ENCODE measurements around the gene TRMT13. TPM values are rescaled to one million over a fixed set of nuclear protein-coding genes. Genes with fewer than 3 reads are reported as not detected.

The TRMT13 gene
- total RNA-seq, 1 donor: 10.9 TPM

DNA sequence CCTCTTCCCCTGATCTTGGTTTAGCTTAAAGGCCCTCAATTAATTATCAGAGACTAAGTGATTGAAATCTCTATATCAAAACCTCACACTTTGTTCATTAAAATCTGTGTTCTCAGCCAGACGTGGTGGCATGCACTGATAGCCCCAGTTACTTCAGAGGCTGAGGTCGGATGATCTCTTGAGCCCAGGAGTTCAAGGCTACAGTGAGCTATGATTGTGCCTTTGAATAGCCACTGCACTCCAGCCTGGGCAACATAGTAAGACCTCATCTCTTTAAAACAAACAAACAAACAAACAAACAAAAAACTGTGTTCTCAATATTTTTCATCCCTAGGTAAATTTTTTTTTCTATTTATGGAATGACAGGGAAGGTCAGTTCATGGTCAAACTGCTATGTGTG, 18.7 kb downstream of the TRMT13 start:
- Histone ChIP-seq H3K4me3 (ENCODE audit: insufficient read depth, low read length) (no peak overlapping the region), H3K9me3 (ENCODE audit: low read depth, low read length) (no peaks in the 10 kb centered on the region), H3K27me3 (ENCODE audit: insufficient read depth, low read length) (no peaks in the 10 kb centered on the region), H3K36me3 (ENCODE audit: insufficient read depth, low read length) (peaks cover 17% of the 10 kb centered on the region), H3K79me2 (ENCODE audit: insufficient read depth, low read length) (no peaks in the 10 kb centered on the region), H3K4me2 (ENCODE audit: insufficient read depth, low read length) (no peak overlapping the region), H4K20me1 (ENCODE audit: insufficient read depth, low read length) (no peaks in the 10 kb centered on the region), H2AFZ (ENCODE audit: low read length) (no peak overlapping the region), H3K27ac (ENCODE audit: low read depth, low read length) (no peak overlapping the region), H3K4me1 (ENCODE audit: insufficient read depth, low read length) (no peaks in the 10 kb centered on the region)
- DNase-seq (ENCODE audit: insufficient read length, low spot score, missing footprints): no peak
- TF ChIP-seq, protein P1, sequence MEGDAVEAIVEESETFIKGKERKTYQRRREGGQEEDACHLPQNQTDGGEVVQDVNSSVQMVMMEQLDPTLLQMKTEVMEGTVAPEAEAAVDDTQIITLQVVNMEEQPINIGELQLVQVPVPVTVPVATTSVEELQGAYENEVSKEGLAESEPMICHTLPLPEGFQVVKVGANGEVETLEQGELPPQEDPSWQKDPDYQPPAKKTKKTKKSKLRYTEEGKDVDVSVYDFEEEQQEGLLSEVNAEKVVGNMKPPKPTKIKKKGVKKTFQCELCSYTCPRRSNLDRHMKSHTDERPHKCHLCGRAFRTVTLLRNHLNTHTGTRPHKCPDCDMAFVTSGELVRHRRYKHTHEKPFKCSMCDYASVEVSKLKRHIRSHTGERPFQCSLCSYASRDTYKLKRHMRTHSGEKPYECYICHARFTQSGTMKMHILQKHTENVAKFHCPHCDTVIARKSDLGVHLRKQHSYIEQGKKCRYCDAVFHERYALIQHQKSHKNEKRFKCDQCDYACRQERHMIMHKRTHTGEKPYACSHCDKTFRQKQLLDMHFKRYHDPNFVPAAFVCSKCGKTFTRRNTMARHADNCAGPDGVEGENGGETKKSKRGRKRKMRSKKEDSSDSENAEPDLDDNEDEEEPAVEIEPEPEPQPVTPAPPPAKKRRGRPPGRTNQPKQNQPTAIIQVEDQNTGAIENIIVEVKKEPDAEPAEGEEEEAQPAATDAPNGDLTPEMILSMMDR (IDR thresholded peaks at IDR 0.05; ENCODE audit: extremely low read depth, low read depth, low read length): no peak

DNA sequence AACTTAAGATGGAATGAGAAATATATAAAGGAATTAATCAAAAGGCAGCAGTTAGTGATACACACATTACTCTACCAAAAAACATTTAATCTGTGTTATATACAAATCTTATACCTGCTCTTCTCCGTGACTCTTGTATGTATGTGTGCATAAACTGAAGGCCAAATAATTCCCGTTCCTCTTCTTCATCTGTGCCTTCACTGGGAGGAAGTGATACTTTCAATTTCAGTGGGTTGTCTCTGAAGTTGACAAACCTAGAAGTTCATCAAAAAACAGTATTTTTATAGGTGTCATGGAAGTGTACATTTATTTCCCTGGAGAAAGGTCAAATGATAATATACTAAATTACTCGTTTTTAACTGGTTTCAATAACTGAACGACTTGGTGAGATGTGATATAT, 19.3 kb downstream of the TRMT13 start:
- Histone ChIP-seq H3K36me3 (ENCODE audit: insufficient read depth, low read length) (peaks cover 12% of the 10 kb centered on the region), H4K20me1 (ENCODE audit: insufficient read depth, low read length) (no peaks in the 10 kb centered on the region), H3K27me3 (ENCODE audit: insufficient read depth, low read length) (no peaks in the 10 kb centered on the region), H3K4me1 (ENCODE audit: insufficient read depth, low read length) (no peaks in the 10 kb centered on the region), H3K79me2 (ENCODE audit: insufficient read depth, low read length) (no peaks in the 10 kb centered on the region), H2AFZ (ENCODE audit: low read length) (no peak overlapping the region), H3K4me3 (ENCODE audit: insufficient read depth, low read length) (no peak overlapping the region), H3K9me3 (ENCODE audit: low read depth, low read length) (no peaks in the 10 kb centered on the region), H3K4me2 (ENCODE audit: insufficient read depth, low read length) (no peak overlapping the region), H3K27ac (ENCODE audit: low read depth, low read length) (no peak overlapping the region)
- no peak for DNase-seq (ENCODE audit: insufficient read length, low spot score, missing footprints)
- TF ChIP-seq, protein P1 (IDR thresholded peaks at IDR 0.05; ENCODE audit: extremely low read depth, low read depth, low read length): no peak

DNA sequence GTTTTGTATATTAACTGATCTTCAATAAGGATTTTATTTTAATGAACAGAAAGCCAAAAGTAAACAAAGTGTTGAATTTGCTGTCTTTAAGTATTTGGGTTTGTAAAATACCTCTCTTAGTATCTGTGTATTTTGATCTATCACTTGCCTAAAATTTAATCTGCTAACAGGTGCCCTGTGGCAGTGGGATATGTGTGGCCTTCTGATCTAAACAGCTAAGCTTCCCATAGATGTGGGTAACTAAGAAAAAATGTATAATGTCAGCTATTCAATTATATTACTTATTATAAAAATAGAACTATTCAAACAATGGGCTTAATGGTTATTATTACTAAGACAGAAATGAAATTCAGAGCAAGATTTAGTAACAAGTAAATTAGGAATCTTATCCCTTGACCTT, 29.9 kb downstream of the TRMT13 start:
- no peak for DNase-seq (ENCODE audit: insufficient read length, low spot score, missing footprints)
- H3K9me3 ChIP-seq (ENCODE audit: low read depth, low read length): no peaks in the 10 kb centered on the region
- H3K4me2 ChIP-seq (ENCODE audit: insufficient read depth, low read length): no peak overlapping the region
- H3K36me3 ChIP-seq (ENCODE audit: insufficient read depth, low read length): no peaks in the 10 kb centered on the region
- H3K4me1 ChIP-seq (ENCODE audit: insufficient read depth, low read length): peaks cover 9% of the 10 kb centered on the region
- no peak overlapping the region for H2AFZ ChIP-seq (ENCODE audit: low read length)
- H4K20me1 ChIP-seq (ENCODE audit: insufficient read depth, low read length): no peaks in the 10 kb centered on the region
- no peak overlapping the region for H3K27ac ChIP-seq (ENCODE audit: low read depth, low read length)
- no peaks in the 10 kb centered on the region for H3K79me2 ChIP-seq (ENCODE audit: insufficient read depth, low read length)
- H3K27me3 ChIP-seq (ENCODE audit: insufficient read depth, low read length): no peaks in the 10 kb centered on the region
- TF ChIP-seq, protein P1 (IDR thresholded peaks at IDR 0.05; ENCODE audit: extremely low read depth, low read depth, low read length): no peak
- no peak overlapping the region for H3K4me3 ChIP-seq (ENCODE audit: insufficient read depth, low read length)

DNA sequence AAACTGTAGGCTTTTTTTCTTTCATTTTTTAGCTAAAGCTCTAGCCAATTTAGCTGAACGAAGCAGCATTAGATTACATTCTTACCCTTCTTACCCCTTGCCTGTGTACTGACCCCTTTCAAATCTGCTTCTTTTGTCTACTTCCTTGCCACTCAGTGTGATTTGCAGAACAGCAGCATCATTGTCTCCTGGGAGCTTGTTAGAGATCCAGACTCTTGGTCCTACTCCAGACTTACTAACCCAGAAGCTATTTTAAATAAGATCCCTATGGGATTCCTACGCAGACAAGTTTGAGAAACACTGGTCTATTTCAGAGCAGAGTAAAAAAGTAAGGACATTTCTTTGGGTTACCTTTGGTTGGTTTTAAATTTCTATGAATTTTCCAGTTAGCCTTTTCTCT, 31.3 kb downstream of the TRMT13 start:
- no peaks in the 10 kb centered on the region for H4K20me1 ChIP-seq (ENCODE audit: insufficient read depth, low read length)
- H3K4me3 ChIP-seq (ENCODE audit: insufficient read depth, low read length): no peak overlapping the region
- TF ChIP-seq, protein P1 (IDR thresholded peaks at IDR 0.05; ENCODE audit: extremely low read depth, low read depth, low read length): no peak
- no peaks in the 10 kb centered on the region for H3K36me3 ChIP-seq (ENCODE audit: insufficient read depth, low read length)
- peak overlapping the region; percentile 52 for H3K27ac ChIP-seq (ENCODE audit: low read depth, low read length)
- peaks cover 9% of the 10 kb centered on the region for H3K4me1 ChIP-seq (ENCODE audit: insufficient read depth, low read length)
- no peaks in the 10 kb centered on the region for H3K27me3 ChIP-seq (ENCODE audit: insufficient read depth, low read length)
- no peaks in the 10 kb centered on the region for H3K79me2 ChIP-seq (ENCODE audit: insufficient read depth, low read length)
- no peak overlapping the region for H2AFZ ChIP-seq (ENCODE audit: low read length)
- peak; percentile 79 for DNase-seq (ENCODE audit: insufficient read length, low spot score, missing footprints)
- no peaks in the 10 kb centered on the region for H3K9me3 ChIP-seq (ENCODE audit: low read depth, low read length)
- H3K4me2 ChIP-seq (ENCODE audit: insufficient read depth, low read length): peak overlapping the region; percentile 67
